Left renal pelvis (tissue), 4 donors: ENCODE results near the gene TM4SF18. TPM values are rescaled to one million over a fixed set of nuclear protein-coding genes. Genes with fewer than 3 reads are reported as not detected.
"Not testable (repeated sequence)": the region's sequence is repeated elsewhere in the genome, so short reads cannot be mapped to it uniquely, and the experiment has no call there.

ENCODE experiments used
- DNase-seq, 4 donors: peaks; one replicate each; pipeline ENCODE4 v3.0.0-alpha.2; 2013; ENCODE audit warnings: low read depth in 4 of 4, low spot score in 3 of 4
- polyA plus RNA-seq, 4 donors: library from polyadenylated mRNA; unstranded; fragments of 120-200 nt; gene quantifications; one replicate each; pipeline ENCODE4 v1.2.1, GENCODE V29; 2013; ENCODE audit not compliant: insufficient read length in 4 of 4

TM4SF18 gene
- 10 to 100 TPM; 14.2 to 37.3 (median 25.0) TPM for polyA plus RNA-seq

- DNase-seq: no peak
Observed at GRCh38 chr3:149333176-149333859, at the start of gene TM4SF18. Gene TM4SF18 (minus strand): TSS chr3:149333636. CDS start chr3:149333382, 254 bp downstream.

- no peak for DNase-seq
Observed at GRCh38 chr3:149382518-149382917, 49.1 kb upstream of the TM4SF18 start.

- no peak for DNase-seq
Observed at GRCh38 chr3:149382101-149382467, 48.6 kb upstream of the TM4SF18 start.

- no peak for DNase-seq
Observed at GRCh38 chr3:149381173-149382100, 48.0 kb upstream of the TM4SF18 start.

- DNase-seq: not testable (repeated sequence)
Observed at GRCh38 chr3:149380220-149380619, 46.8 kb upstream of the TM4SF18 start.

GRCh38 chr3:149378478-149379309 is 45.3 kb upstream of the TM4SF18 start:
- DNase-seq: no peak

- peak in 3 of 4 donors; percentile 11 to 29 (median 20) for DNase-seq
Observed at GRCh38 chr3:149377408-149378364, 44.2 kb upstream of the TM4SF18 start, which contains the start of gene TM4SF1. Gene TM4SF1 (minus strand): TSS chr3:149377649. CDS start chr3:149377547, 102 bp downstream.

- DNase-seq: peak in 1 of 4 donors; percentile 35
Observed at GRCh38 chr3:149376718-149377407, 43.4 kb upstream of the TM4SF18 start.

GRCh38 chr3:149375501-149376196 is 42.2 kb upstream of the TM4SF18 start:
- no peak for DNase-seq

GRCh38 chr3:149374793-149375500 is 41.5 kb upstream of the TM4SF18 start:
- no peak for DNase-seq

GRCh38 chr3:149374391-149374790 is 41.0 kb upstream of the TM4SF18 start:
- DNase-seq: no peak

GRCh38 chr3:149373235-149374125 is 40.0 kb upstream of the TM4SF18 start:
- no peak for DNase-seq

- DNase-seq: no peak
Observed at GRCh38 chr3:149371723-149372114, 38.3 kb upstream of the TM4SF18 start.

GRCh38 chr3:149371001-149371722 is 37.7 kb upstream of the TM4SF18 start:
- no peak for DNase-seq

- no peak for DNase-seq
Observed at GRCh38 chr3:149369991-149370866, 36.8 kb upstream of the TM4SF18 start.
